Muscle layer of colon (tissue), 2 donors: ENCODE results near the gene RAVER1.
A peak's percentile ranks its signal among the peaks of the same experiment; 100 is the strongest.

ENCODE experiments used
- H3K27ac ChIP-seq: one replicate; pipeline ENCODE4 v1.7.0; 2013; ENCODE audit warnings: low read depth, mild to moderate bottlenecking, low read length, moderate library complexity
- H3K27me3 ChIP-seq, 2 donors: one replicate each; pipeline ENCODE4 v1.7.0; 2013; ENCODE audit warnings: low read length in 2 of 2, mild to moderate bottlenecking in 2 of 2; ENCODE audit not compliant: insufficient read depth in 2 of 2, control insufficient read depth in 1 of 2
- H3K36me3 ChIP-seq: one replicate; pipeline ENCODE4 v1.7.0; 2013; ENCODE audit warnings: mild to moderate bottlenecking, low read length; ENCODE audit not compliant: insufficient read depth
- H3K4me1 ChIP-seq: one replicate; pipeline ENCODE4 v1.7.0; 2013; ENCODE audit warnings: mild to moderate bottlenecking, low read length; ENCODE audit not compliant: insufficient read depth
- H3K4me3 ChIP-seq, 2 donors: one replicate each; pipeline ENCODE4 v1.7.0; 2013; ENCODE audit warnings: low read length in 2 of 2, low read depth in 1 of 2, mild to moderate bottlenecking in 1 of 2, moderate library complexity in 1 of 2
- H3K9ac ChIP-seq: one replicate; pipeline ENCODE4 v1.7.0; 2013; ENCODE audit warnings: low read length
- H3K9me3 ChIP-seq: one replicate; pipeline ENCODE4 v1.7.0; 2013; ENCODE audit warnings: mild to moderate bottlenecking, low read length
- donor health status: abdominal sarcoma.
- donor health status: Adenocarcinoma of cecum.

Gene RAVER1

GRCh38 chr19:10291554-10292205, 41.6 kb downstream of the RAVER1 start:
- Histone ChIP-seq H3K36me3 (no peaks in the 10 kb centered on the region), H3K27ac (no peak overlapping the region), H3K9ac (no peak overlapping the region), H3K9me3 (no peaks in the 10 kb centered on the region), H3K4me1 (peaks cover 53% of the 10 kb centered on the region), H3K4me3 (peak overlapping the region in 1 of 2 donors; percentile 47), H3K27me3 (peaks cover 78 to 97% of the 10 kb centered on the region in 2 donors)

- H3K27me3 ChIP-seq: peaks cover 75 to 94% of the 10 kb centered on the region in 2 donors
- H3K4me1 ChIP-seq: peaks cover 52% of the 10 kb centered on the region
- no peaks in the 10 kb centered on the region for H3K9me3 ChIP-seq
- no peaks in the 10 kb centered on the region for H3K36me3 ChIP-seq
- peak overlapping the region in 1 of 2 donors; percentile 47 for H3K4me3 ChIP-seq
- no peak overlapping the region for H3K9ac ChIP-seq
- no peak overlapping the region for H3K27ac ChIP-seq
Observed at GRCh38 chr19:10290876-10291553, 42.3 kb downstream of the RAVER1 start.

- Histone ChIP-seq H3K4me3 (peak overlapping the region in 1 of 2 donors; percentile 47), H3K36me3 (no peaks in the 10 kb centered on the region), H3K27me3 (peaks cover 69 to 88% of the 10 kb centered on the region in 2 donors), H3K9me3 (no peaks in the 10 kb centered on the region), H3K27ac (no peak overlapping the region), H3K9ac (no peak overlapping the region), H3K4me1 (peaks cover 46% of the 10 kb centered on the region)
Observed at GRCh38 chr19:10290357-10290875, 42.9 kb downstream of the RAVER1 start.

DNA sequence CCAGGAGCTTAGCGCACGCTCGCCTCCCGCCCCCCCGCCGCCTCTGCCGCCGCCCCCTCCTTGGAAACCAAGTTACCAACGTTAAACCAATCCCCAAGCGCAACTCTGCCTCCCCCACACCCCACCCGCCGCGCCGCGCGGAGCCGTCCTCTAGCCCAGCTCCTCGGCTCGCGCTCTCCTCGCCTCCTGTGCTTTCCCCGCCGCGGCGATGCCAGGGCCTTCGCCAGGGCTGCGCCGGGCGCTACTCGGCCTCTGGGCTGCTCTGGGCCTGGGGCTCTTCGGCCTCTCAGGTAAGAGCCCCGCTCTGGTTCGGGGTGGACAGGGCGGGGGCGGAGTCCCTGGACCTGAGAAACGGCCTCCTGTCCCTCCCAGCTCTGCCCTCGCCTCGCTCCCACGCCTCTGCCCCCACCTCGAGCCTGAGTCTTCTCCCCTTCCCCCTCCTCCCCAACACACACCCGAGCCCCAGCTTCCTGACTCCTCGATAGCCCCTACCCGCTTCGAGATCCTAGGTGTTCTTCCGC, 43.4 kb downstream of the RAVER1 start, which contains the start of gene ICAM5:
Gene ICAM5 (plus strand): TSS at position 117 of the 521 bp plus-strand sequence. CDS start 92 bp downstream, at position 209.
- no peak within 1 kb of the TSS for H3K9ac ChIP-seq
- H3K27me3 ChIP-seq: peaks cover 65 to 83% of the 10 kb centered on the region in 2 donors
- peaks cover 40% of the 10 kb centered on the region for H3K4me1 ChIP-seq
- H3K27ac ChIP-seq: no peak within 1 kb of the TSS
- peak within 1 kb of the TSS; percentile 20 to 47 for H3K4me3 ChIP-seq
- H3K9me3 ChIP-seq: no peaks in the 10 kb centered on the region
- no peaks in the 10 kb centered on the region for H3K36me3 ChIP-seq

DNA sequence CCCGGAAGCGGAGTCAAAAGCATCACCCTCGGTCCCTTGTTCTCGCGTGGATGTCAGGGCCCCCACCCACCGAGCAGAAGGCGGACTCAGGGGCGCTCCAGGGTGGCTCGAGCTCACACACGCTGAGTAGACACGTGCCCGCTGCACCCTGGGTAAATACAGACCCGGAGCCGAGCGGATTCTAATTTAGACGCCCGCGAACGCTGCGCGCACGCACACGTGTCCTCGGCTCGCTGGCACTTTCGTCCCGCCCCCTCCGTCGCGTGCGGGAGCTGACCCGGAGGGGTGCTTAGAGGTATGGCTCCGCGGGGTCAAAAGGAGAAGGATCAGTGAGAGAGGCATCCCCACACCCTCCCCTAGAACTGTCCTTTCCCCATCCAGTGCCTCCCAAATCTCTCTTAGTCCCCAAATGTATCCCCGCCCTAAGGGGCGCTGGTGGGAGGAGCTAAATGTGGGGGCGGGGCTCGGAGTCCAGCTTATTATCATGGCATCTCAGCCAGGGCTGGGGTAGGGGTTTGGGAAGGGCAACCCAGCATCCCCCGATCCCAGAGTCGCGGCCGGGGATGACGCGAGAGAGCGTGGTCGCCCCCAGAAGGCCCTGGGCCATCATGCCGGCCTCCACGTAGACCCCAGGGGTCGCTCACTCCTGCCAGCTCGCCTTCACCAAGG, 44.0 kb downstream of the RAVER1 start:
- Histone ChIP-seq H3K9me3 (no peaks in the 10 kb centered on the region), H3K27ac (no peak overlapping the region), H3K4me1 (peaks cover 40% of the 10 kb centered on the region), H3K9ac (no peak overlapping the region), H3K27me3 (peaks cover 59 to 77% of the 10 kb centered on the region in 2 donors), H3K36me3 (no peaks in the 10 kb centered on the region), H3K4me3 (peak overlapping the region; percentile 7 to 32)

- peaks cover 53 to 71% of the 10 kb centered on the region in 2 donors for H3K27me3 ChIP-seq
- no peak overlapping the region for H3K27ac ChIP-seq
- H3K4me3 ChIP-seq: peak overlapping the region in 1 of 2 donors; percentile 32
- H3K4me1 ChIP-seq: peaks cover 40% of the 10 kb centered on the region
- no peaks in the 10 kb centered on the region for H3K9me3 ChIP-seq
- no peaks in the 10 kb centered on the region for H3K36me3 ChIP-seq
- H3K9ac ChIP-seq: no peak overlapping the region
Observed at GRCh38 chr19:10288662-10289166, 44.6 kb downstream of the RAVER1 start.

- H3K9ac ChIP-seq: no peak within 1 kb of the TSS
- no peak within 1 kb of the TSS for H3K4me3 ChIP-seq
- H3K4me1 ChIP-seq: peaks cover 30% of the 10 kb centered on the region
- H3K27ac ChIP-seq: no peak within 1 kb of the TSS
- no peaks in the 10 kb centered on the region for H3K36me3 ChIP-seq
- peaks cover 39 to 55% of the 10 kb centered on the region in 2 donors for H3K27me3 ChIP-seq
- no peaks in the 10 kb centered on the region for H3K9me3 ChIP-seq
Observed at GRCh38 chr19:10286803-10287737, 46.3 kb downstream of the RAVER1 start, which contains the start of gene ICAM4. ICAM4 (plus strand) TSS chr19:10286955; CDS start chr19:10287013, 58 bp downstream.

DNA sequence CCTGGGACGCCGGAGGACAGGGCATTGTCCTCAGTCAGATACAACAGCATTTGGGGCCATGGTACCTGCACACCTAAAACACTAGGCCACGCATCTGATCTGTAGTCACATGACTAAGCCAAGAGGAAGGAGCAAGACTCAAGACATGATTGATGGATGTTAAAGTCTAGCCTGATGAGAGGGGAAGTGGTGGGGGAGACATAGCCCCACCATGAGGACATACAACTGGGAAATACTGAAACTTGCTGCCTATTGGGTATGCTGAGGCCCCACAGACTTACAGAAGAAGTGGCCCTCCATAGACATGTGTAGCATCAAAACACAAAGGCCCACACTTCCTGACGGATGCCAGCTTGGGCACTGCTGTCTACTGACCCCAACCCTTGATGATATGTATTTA, 47.9 kb downstream of the RAVER1 start:
- Histone ChIP-seq H3K9ac (no peak overlapping the region), H3K4me3 (no peak overlapping the region), H3K36me3 (no peaks in the 10 kb centered on the region), H3K27me3 (peaks cover 26 to 38% of the 10 kb centered on the region in 2 donors), H3K4me1 (peaks cover 14% of the 10 kb centered on the region), H3K27ac (no peak overlapping the region), H3K9me3 (no peaks in the 10 kb centered on the region)

DNA sequence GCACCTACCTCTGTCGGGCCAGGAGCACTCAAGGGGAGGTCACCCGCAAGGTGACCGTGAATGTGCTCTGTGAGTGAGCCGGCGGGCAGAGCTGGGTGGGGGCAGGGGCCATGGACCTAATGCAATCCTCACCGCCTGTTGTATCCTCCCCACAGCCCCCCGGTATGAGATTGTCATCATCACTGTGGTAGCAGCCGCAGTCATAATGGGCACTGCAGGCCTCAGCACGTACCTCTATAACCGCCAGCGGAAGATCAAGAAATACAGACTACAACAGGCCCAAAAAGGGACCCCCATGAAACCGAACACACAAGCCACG, 48.4 kb downstream of the RAVER1 start:
- no peak overlapping the region for H3K9ac ChIP-seq
- H3K27ac ChIP-seq: no peak overlapping the region
- no peaks in the 10 kb centered on the region for H3K9me3 ChIP-seq
- H3K4me1 ChIP-seq: peaks cover 9% of the 10 kb centered on the region
- H3K4me3 ChIP-seq: no peak overlapping the region
- H3K36me3 ChIP-seq: no peaks in the 10 kb centered on the region
- peaks cover 21 to 33% of the 10 kb centered on the region in 2 donors for H3K27me3 ChIP-seq

DNA sequence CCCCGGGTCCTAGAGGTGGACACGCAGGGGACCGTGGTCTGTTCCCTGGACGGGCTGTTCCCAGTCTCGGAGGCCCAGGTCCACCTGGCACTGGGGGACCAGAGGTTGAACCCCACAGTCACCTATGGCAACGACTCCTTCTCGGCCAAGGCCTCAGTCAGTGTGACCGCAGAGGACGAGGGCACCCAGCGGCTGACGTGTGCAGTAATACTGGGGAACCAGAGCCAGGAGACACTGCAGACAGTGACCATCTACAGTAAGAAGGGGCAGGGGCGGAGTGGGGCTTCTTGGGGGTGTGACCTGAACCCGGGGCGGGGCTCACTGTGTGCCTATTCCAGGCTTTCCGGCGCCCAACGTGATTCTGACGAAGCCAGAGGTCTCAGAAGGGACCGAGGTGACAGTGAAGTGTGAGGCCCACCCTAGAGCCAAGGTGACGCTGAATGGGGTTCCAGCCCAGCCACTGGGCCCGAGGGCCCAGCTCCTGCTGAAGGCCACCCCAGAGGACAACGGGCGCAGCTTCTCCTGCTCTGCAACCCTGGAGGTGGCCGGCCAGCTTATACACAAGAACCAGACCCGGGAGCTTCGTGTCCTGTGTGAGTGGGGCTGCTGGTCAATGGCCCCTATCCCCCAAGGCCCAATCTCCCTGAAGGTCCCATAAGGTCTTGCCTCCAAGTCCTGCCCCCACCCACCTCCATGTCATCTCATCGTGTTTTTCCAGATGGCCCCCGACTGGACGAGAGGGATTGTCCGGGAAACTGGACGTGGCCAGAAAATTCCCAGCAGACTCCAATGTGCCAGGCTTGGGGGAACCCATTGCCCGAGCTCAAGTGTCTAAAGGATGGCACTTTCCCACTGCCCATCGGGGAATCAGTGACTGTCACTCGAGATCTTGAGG, 49.0 kb downstream of the RAVER1 start:
- Histone ChIP-seq H3K4me1 (peaks cover 6% of the 10 kb centered on the region), H3K27me3 (peaks cover 18 to 27% of the 10 kb centered on the region in 2 donors), H3K36me3 (no peaks in the 10 kb centered on the region), H3K9ac (no peak overlapping the region), H3K4me3 (no peak overlapping the region), H3K27ac (no peak overlapping the region), H3K9me3 (no peaks in the 10 kb centered on the region)
